Heart right ventricle (tissue), 16 donors: ENCODE data around the gene PAX3. TPM values are rescaled to one million over a fixed set of nuclear protein-coding genes. Genes with fewer than 3 reads are reported as not detected.

Experiments used
- ATAC-seq, 8 donors: fragments of 200-7000 bp; cut with Tn5 transposase; one replicate each; pipeline ENCODE4 v1.9.1; 2020; ENCODE audit warnings: mild to moderate bottlenecking in 8 of 8, moderate library complexity in 8 of 8, moderate number of reproducible peaks in 1 of 8
- DNase-seq, 2 donors: peaks; one replicate each; pipeline ENCODE4 v3.0.0-alpha.2; 2020
- H3K27ac ChIP-seq, 10 donors: fragments of 200-600 bp; sonication (generic) in 2 of 10; one replicate each; pipeline versions ENCODE4 v1.5.0 to v1.8.0; 2020 to 2022; ENCODE audit warnings: mild to moderate bottlenecking in 3 of 10
- H3K27me3 ChIP-seq, 7 donors: fragments of 200-600 bp; one replicate each; pipeline ENCODE4 v1.8.0; 2021 to 2022; ENCODE audit warnings: mild to moderate bottlenecking in 2 of 7
- H3K36me3 ChIP-seq, 9 donors: fragments of 200-600 bp; sonication (generic) in 1 of 9; one replicate each; pipeline versions ENCODE4 v1.5.0 to v1.8.0; 2020 to 2022; ENCODE audit warnings: mild to moderate bottlenecking in 2 of 9
- H3K4me1 ChIP-seq, 9 donors: fragments of 200-600 bp; sonication (generic) in 1 of 9; one replicate each; pipeline versions ENCODE4 v1.5.0 to v1.8.0; 2020 to 2022; ENCODE audit warnings: mild to moderate bottlenecking in 4 of 9
- H3K4me3 ChIP-seq, 10 donors: fragments of 200-600 bp; sonication (generic) in 2 of 10; one replicate each; pipeline versions ENCODE4 v1.5.0 to v1.8.0; 2020 to 2022; ENCODE audit warnings: mild to moderate bottlenecking in 7 of 10, moderate library complexity in 2 of 10
- H3K9me3 ChIP-seq, 11 donors: fragments of 200-600 bp in 10 of 11; sonication (generic) in 2 of 11; one replicate each; pipeline versions ENCODE4 v1.5.0 to v1.8.0; 2013 to 2022; ENCODE audit warnings: mild to moderate bottlenecking in 2 of 11, control low read depth in 1 of 11, moderate library complexity in 1 of 11
- WGBS, 2 donors: extraction: QIAGEN DNeasy Blood & Tissue Kit; methylation state at CpG; one replicate each; pipeline ENCODE4 v1.1.7; 2013; ENCODE audit warnings: inconsistent platforms in 1 of 2; 5-methylcytosine and 5-hydroxymethylcytosine counted together
- intact Hi-C, 10 donors: fragments of 100-400 bp; cut with DNase I; formaldehyde crosslinking; loops; one replicate each; pipeline versions ENCODE4 v1.11.1 to v1.14.2; 2022
- polyA plus RNA-seq, 2 donors: library from polyadenylated mRNA; stranded (reverse); fragments of 200-250 nt; gene quantifications; one replicate each; pipeline ENCODE4 v1.2.3, GENCODE V29; 2013
- total RNA-seq, 10 donors: library from RNA; stranded (reverse); fragmentation: NEBNext Ultra II Directional in 3 of 10; extraction: Animal tissue kit (Norgen Biotek cat#: 25700) in 3 of 10; gene quantifications; one replicate each; pipeline versions ENCODE4 v1.2.1 to v1.2.4, GENCODE V29; 2021 to 2023
- TF ChIP-seq, protein P1 (sequence below), 9 donors: fragments of 200-600 bp; sonication (generic) in 2 of 9; IDR thresholded peaks; one replicate each; pipeline versions ENCODE4 v1.5.0 to v1.8.0; 2021 to 2022; ENCODE audit warnings: antibody characterized with exemption in 9 of 9, mild to moderate bottlenecking in 5 of 9, moderate library complexity in 1 of 9
- donor health status: Arrhythmogenic right ventricular cardiomyopathy.
- donor health status: ischemic (EF 13 %, LVEDD 7.1; RV severe dilation, severe dysfunction).
- donor health status: healthy with polysubstance abuse.
- donor health status: DM: no; HTN: yes; CAD: no.
- donor health status: DM: no; HTN: no; CAD: no.
- donor health status: ischemic (EF 25% LVEDD 6.9; RV normal size, moderate dysfunction).
- donor health status: ischemic (EF 25% LVEDD 5.7; RV mildly dilated, moderate dysfunction).
- donor health status: healthy.
- donor health status: DM: yes; HTN: yes; CAD: no.
- donor health status: Ischemic cardiomyopathy.
- donor health status: ischemic (EF 35%, LVEDD 5.7; RV mildly dilated, moderate dysfunction).
- donor health status: nonischemic (EF 11% LVEDD 7.7; RV severe dilation, severe dysfunction).
- donor health status: DM: yes; HTN: yes; CAD: no.
- donor health status: PGD.
- donor health status: ischemic (EF 29% LVEDD 5.4; RV normal size, mild dysfunction).
- donor health status: nonischemic (EF 23%, LVEDD 6.1; RV moderate dilation, normal function).

Gene PAX3
- total and polyA plus RNA-seq, 12 donors: 0.01 TPM; not detected in 11

DNA sequence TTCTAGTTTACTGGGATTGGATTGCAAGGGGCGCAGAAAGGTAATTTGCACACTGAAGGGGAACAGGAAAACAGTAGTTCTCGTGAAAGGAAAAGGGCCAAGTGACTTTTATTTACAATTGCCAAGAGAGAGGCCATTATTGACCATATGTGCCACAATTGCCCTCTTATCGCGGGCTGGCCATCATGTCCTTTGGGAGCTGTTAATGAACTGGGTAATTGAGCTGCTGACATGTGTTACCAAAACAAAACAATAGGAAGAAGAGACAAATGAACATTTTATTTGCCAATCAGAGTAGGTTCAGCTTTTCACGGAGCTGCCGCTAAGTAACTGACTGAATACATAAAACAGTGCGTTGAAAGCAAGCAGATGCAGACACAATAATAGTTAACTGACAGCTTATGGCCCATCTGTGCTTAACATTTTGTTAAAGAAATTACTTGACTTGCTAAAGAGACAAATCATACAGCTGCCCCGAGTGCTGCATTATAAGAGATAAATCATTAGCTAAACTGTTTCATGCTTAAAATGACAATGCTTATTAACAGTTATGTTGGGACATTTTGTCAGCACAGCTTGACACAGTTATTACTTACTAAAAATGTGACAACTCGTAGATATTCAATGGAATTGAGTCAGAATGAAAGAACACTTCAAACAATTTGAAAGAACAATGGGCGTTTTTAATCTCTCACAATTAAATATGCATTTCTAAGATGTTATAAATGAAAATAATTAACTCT is 57.5 kb downstream of the PAX3 start:
- peaks cover 6 to 43% (median 28%) of the 10 kb centered on the region in 7 donors for H3K27me3 ChIP-seq
- no peak overlapping the region for H3K27ac ChIP-seq
- no peaks in the 10 kb centered on the region for H3K9me3 ChIP-seq
- ATAC-seq: no peak
- TF ChIP-seq, protein P1, sequence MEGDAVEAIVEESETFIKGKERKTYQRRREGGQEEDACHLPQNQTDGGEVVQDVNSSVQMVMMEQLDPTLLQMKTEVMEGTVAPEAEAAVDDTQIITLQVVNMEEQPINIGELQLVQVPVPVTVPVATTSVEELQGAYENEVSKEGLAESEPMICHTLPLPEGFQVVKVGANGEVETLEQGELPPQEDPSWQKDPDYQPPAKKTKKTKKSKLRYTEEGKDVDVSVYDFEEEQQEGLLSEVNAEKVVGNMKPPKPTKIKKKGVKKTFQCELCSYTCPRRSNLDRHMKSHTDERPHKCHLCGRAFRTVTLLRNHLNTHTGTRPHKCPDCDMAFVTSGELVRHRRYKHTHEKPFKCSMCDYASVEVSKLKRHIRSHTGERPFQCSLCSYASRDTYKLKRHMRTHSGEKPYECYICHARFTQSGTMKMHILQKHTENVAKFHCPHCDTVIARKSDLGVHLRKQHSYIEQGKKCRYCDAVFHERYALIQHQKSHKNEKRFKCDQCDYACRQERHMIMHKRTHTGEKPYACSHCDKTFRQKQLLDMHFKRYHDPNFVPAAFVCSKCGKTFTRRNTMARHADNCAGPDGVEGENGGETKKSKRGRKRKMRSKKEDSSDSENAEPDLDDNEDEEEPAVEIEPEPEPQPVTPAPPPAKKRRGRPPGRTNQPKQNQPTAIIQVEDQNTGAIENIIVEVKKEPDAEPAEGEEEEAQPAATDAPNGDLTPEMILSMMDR (IDR thresholded peaks at IDR 0.05): no peak
- no peak overlapping the region for H3K4me3 ChIP-seq
- H3K36me3 ChIP-seq: no peaks in the 10 kb centered on the region
- intact Hi-C loops: no loop called here
- DNase-seq: no peak
- peaks cover 0 to 10% (median 0%) of the 10 kb centered on the region in 9 donors for H3K4me1 ChIP-seq
- 32 to 34% methylated on average over 10 of the region's 10 CpGs for WGBS, 2 donors

DNA sequence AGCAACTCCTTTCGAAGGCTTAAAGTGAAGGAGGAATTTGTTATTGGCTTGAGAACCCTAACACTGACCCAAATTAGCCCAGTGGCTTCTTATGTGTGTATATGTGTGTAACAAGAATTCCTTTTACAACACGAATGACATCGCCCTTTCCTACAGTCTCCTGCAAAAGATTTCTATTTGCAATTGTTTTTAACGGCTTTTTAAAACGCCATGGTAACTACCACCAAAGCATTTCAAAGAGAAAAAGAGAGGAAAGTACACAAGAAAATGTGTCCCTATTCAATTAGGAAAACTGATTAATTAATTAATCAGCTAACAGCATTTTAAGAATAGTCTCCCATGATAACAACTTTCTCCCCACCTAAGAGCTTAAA is 58.1 kb downstream of the PAX3 start:
- ATAC-seq (no peak), DNase-seq (no peak)
- H3K4me3 ChIP-seq: no peak overlapping the region
- intact Hi-C loops: no loop called here
- TF ChIP-seq, protein P1 (IDR thresholded peaks at IDR 0.05): no peak
- H3K27me3 ChIP-seq: peaks cover 6 to 43% (median 27%) of the 10 kb centered on the region in 7 donors
- H3K27ac ChIP-seq: no peak overlapping the region
- H3K9me3 ChIP-seq: no peaks in the 10 kb centered on the region
- 37 to 50% methylated on average over 5 of the region's 5 CpGs for WGBS, 2 donors
- H3K36me3 ChIP-seq: no peaks in the 10 kb centered on the region
- peaks cover 0 to 10% (median 0%) of the 10 kb centered on the region in 9 donors for H3K4me1 ChIP-seq

DNA sequence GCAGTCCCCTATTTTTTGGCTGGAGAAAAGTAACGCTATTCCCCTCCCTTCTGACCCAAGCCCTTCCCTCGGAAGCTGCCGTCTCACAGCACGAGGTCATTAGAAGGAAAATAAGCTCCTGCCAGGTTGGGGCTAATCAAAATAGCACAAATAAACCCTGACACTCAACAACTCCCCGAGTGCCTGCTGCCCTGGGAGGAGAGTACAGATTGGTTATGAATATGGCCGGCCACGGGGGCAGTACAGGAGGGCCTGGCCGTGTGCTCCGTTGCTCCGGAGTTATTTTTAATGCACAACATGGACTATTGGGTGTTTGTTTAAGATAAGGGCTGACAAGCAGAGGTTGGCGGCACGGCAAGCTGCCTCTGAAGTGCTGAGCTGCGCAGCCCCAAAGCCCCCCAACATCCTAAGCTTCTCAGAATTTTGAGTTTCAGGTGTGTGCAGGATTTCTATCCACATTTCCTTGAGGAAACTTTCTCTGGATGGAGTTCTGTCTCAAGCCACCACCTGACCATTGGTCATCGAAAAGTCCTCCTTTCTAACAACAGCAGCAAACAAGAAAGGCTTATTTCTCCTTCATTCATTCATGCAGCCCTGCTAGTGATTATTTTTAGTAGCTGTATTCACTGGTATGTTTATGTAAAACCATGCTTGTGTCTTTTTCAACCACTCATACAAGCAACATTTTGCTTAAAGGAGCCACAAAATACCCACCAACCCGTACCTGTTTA is 58.7 kb downstream of the PAX3 start:
- Histone ChIP-seq H3K27me3 (peaks cover 6 to 43% (median 27%) of the 10 kb centered on the region in 7 donors), H3K9me3 (no peaks in the 10 kb centered on the region), H3K4me1 (peaks cover 0 to 10% (median 0%) of the 10 kb centered on the region in 9 donors), H3K36me3 (no peaks in the 10 kb centered on the region), H3K4me3 (no peak overlapping the region), H3K27ac (no peak overlapping the region)
- TF ChIP-seq, protein P1 (IDR thresholded peaks at IDR 0.05): no peak
- peak; percentile 10 to 15 for DNase-seq
- peak; percentile 58 to 96 (median 74) for ATAC-seq
- intact Hi-C loops: no loop called here
- WGBS, 2 donors: 5 to 7% methylated on average over 15 of the region's 15 CpGs

DNA sequence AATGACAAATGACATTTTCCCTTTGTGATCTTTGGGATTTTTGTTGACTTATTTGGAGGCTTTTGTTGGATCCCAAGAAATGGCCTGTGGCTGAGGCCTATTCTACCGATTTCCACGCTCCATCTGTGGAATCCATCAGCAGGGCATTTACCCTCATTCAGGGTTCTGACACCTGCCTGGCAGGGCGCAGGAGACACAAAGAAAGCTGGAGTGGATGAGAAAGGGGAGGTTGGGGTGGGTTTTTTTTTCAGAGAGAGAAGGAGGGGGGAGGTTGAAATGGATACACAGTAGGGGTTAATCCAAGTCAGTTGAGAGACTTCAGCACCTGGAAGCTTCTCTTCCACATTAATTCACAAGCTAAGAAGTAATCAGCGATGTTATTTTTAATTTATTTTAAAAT is 59.7 kb downstream of the PAX3 start:
- H3K36me3 ChIP-seq: no peaks in the 10 kb centered on the region
- no peak overlapping the region for H3K27ac ChIP-seq
- H3K27me3 ChIP-seq: peaks cover 6 to 51% (median 27%) of the 10 kb centered on the region in 7 donors
- ATAC-seq (no peak), DNase-seq (no peak)
- H3K4me3 ChIP-seq: no peak overlapping the region
- H3K4me1 ChIP-seq: peaks cover 0 to 10% (median 0%) of the 10 kb centered on the region in 9 donors
- intact Hi-C loops: no loop called here
- H3K9me3 ChIP-seq: no peaks in the 10 kb centered on the region
- TF ChIP-seq, protein P1 (IDR thresholded peaks at IDR 0.05): no peak
- 46 to 67% methylated on average over 4 of the region's 4 CpGs for WGBS, 2 donors
